ENCODE measurements around the gene MED22. TPM values are rescaled to one million over a fixed set of nuclear protein-coding genes. Genes with fewer than 3 reads are reported as not detected.

The MED22 gene
- total RNA-seq, 2 donors from 2014 or later: 16.5 to 21.3 TPM

DNA sequence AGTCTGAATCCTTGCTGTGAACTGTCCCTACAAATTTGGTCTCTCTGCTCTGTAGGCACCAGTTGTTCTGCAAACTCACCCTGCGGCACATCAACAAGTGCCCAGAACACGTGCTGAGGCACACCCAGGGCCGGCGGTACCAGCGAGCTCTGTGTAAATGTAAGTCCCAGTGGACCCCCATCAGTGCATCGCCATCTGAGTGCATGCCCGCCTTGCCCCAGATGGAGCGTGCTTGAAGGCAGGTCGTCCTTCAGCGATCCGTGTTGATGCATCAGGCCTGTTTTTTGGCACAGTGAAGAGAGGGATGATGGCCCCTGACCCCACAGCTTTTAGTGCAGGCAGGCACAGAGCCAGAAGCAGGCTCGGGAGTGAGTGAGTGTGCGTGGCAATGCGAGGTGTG, 9.7 kb upstream of the MED22 start:
- Histone ChIP-seq H3K36me3 (peaks cover 7% of the 10 kb centered on the region), H3K27ac (no peak overlapping the region), H3K9ac (ENCODE audit: low read depth in 2 of 2, low read length in 2 of 2) (peak overlapping the region in 1 of 2 donors; percentile 6), H3K4me3 (no peak overlapping the region), H3K9me3 (no peaks in the 10 kb centered on the region), H3K27me3 (no peaks in the 10 kb centered on the region), H3K4me1 (peaks cover 15% of the 10 kb centered on the region)
- intact Hi-C loops (cut with DNase I): no loop called here
- no peak for DNase-seq
- TF ChIP-seq, protein P1, sequence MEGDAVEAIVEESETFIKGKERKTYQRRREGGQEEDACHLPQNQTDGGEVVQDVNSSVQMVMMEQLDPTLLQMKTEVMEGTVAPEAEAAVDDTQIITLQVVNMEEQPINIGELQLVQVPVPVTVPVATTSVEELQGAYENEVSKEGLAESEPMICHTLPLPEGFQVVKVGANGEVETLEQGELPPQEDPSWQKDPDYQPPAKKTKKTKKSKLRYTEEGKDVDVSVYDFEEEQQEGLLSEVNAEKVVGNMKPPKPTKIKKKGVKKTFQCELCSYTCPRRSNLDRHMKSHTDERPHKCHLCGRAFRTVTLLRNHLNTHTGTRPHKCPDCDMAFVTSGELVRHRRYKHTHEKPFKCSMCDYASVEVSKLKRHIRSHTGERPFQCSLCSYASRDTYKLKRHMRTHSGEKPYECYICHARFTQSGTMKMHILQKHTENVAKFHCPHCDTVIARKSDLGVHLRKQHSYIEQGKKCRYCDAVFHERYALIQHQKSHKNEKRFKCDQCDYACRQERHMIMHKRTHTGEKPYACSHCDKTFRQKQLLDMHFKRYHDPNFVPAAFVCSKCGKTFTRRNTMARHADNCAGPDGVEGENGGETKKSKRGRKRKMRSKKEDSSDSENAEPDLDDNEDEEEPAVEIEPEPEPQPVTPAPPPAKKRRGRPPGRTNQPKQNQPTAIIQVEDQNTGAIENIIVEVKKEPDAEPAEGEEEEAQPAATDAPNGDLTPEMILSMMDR (IDR thresholded peaks at IDR 0.05): no peak

DNA sequence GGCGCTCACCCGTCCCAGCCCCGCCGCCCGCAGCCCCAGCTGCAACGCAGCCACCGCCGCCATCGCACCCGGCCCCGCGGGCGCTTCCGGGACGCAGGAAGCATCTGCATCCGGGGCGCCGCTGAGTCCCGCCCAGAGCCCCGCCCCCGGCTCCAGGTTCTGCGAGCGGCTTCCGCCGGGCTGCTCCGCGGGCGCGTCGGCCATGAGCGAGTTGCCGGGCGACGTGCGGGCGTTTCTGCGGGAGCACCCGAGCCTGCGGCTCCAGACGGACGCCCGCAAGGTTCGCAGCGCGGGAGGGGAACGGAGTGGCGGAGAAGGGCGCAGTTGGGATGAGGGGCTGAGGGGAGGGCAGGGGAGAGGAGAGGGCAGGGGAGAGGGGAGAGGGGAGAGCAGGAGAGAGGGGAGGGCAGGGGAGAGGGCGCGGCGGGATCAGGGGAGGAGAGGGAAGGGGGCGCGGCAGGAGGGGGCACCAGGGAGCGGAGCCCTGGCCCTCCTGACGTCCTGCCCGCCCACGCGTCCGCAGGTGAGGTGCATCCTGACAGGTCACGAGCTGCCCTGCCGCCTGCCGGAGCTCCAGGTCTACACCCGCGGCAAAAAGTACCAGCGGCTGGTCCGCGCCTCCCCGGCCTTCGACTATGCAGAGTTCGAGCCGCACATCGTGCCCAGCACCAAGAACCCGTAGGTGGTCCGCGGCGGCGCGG, 8.6 kb upstream of the MED22 start, which contains the start of the genes SURF1 and SURF2:
Gene SURF1, minus strand, starts transcription at position 97 of the 701 bp plus-strand sequence. Its CDS starts 34 bp downstream, at position 63.
Gene SURF2, plus strand, starts transcription at position 160 of the 701 bp plus-strand sequence. Its CDS starts 43 bp downstream, at position 203.
- H3K4me1 ChIP-seq: peaks cover 15% of the 10 kb centered on the region
- intact Hi-C loops (cut with DNase I): no loop called here
- H3K9me3 ChIP-seq: no peaks in the 10 kb centered on the region
- peak within 1 kb of the TSS; percentile 76 to 81 for H3K9ac ChIP-seq (ENCODE audit: low read depth in 2 of 2, low read length in 2 of 2)
- H3K36me3 ChIP-seq: peaks cover 5% of the 10 kb centered on the region
- peak within 1 kb of the TSS; percentile 80 for H3K4me3 ChIP-seq
- peak within 1 kb of the TSS; percentile 55 for H3K27ac ChIP-seq
- TF ChIP-seq, protein P1 (IDR thresholded peaks at IDR 0.05): no peak
- H3K27me3 ChIP-seq: no peaks in the 10 kb centered on the region
- peak; percentile 91 for DNase-seq

DNA sequence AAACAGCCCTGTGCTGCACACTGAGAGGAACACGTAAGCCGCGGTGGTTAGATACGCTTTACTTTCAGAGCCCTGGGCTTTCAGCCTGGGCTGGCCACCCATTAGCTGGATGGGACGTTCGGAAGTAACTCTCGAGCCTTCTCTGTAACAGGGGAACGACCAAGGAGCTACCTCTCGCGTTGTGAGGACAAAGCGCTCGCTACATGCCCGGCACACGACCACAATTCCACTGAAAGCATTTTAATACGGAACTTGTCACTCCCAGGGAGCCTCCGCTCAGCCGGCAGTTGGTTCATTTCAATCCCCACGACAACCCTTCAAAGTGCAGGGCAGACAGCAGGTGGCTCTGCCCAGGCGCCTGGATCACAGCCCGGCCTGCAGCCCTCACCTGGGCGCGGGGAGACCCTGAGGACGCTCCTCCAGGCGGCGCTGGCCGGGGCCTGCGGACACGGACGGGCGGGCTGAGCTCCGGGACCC, 8.0 kb upstream of the MED22 start:
- Histone ChIP-seq H3K9me3 (no peaks in the 10 kb centered on the region), H3K9ac (ENCODE audit: low read depth in 2 of 2, low read length in 2 of 2) (peak overlapping the region; percentile 75 to 81), H3K27me3 (no peaks in the 10 kb centered on the region), H3K27ac (peak overlapping the region; percentile 55), H3K4me1 (peaks cover 15% of the 10 kb centered on the region), H3K36me3 (peaks cover 6% of the 10 kb centered on the region), H3K4me3 (peak overlapping the region; percentile 80)
- DNase-seq: no peak
- intact Hi-C loops (cut with DNase I): no loop called here
- TF ChIP-seq, protein P1 (IDR thresholded peaks at IDR 0.05): no peak

DNA sequence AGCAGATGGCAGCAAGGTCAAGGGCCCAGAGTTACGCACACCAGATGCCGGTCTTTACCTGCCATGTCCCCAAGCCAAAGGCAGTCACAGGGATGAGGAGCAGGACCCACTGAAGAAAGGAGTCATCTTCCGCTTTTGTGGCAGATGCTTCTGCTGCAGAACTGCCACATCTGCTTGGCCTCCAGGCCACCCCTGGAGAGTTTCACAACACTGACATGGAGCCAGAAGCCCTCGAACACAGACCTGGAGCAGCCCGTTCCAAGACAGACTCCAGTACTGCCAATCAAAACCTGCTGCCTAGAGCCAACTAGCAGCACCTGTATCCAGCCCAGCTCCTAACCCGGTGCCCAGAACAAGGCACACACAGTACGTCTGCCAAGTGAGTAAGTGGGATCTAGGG, 6.8 kb upstream of the MED22 start:
- Histone ChIP-seq H3K9ac (ENCODE audit: low read depth in 2 of 2, low read length in 2 of 2) (peak overlapping the region in 1 of 2 donors; percentile 34), H3K4me3 (no peak overlapping the region), H3K27me3 (no peaks in the 10 kb centered on the region), H3K36me3 (peaks cover 18% of the 10 kb centered on the region), H3K9me3 (no peaks in the 10 kb centered on the region), H3K4me1 (peaks cover 15% of the 10 kb centered on the region), H3K27ac (no peak overlapping the region)
- DNase-seq: no peak
- TF ChIP-seq, protein P1 (IDR thresholded peaks at IDR 0.05): no peak
- intact Hi-C loops (cut with DNase I): no loop called here

DNA sequence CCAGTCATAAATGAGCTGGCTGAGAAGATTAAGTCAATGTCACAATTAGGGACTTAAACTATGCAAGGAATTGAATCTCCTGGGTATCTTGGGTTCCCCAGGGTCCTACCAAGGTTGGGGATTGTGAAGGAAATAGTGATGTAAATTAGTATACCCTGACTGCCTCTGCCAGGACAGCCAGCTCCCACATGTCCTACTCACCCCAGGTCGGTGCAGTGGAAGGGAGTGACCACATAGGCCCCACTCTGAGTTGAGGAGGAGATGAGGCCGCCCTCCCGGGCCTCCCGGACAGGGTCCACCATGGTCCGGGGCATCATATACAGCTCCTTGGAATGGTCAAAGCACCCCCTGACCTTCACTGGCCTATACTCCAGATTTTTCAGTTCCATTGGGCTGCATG, 5.6 kb upstream of the MED22 start:
- no peak for DNase-seq
- no peak overlapping the region for H3K4me3 ChIP-seq
- no peaks in the 10 kb centered on the region for H3K27me3 ChIP-seq
- intact Hi-C loops (cut with DNase I): no loop called here
- H3K9me3 ChIP-seq: no peaks in the 10 kb centered on the region
- peaks cover 19% of the 10 kb centered on the region for H3K36me3 ChIP-seq
- peaks cover 15% of the 10 kb centered on the region for H3K4me1 ChIP-seq
- TF ChIP-seq, protein P1 (IDR thresholded peaks at IDR 0.05): no peak
- peak overlapping the region in 1 of 2 donors; percentile 24 for H3K9ac ChIP-seq (ENCODE audit: low read depth in 2 of 2, low read length in 2 of 2)
- no peak overlapping the region for H3K27ac ChIP-seq
